ENCODE results near the gene OVAAL. TPM values are rescaled to one million over a fixed set of nuclear protein-coding genes. Genes with fewer than 3 reads are reported as not detected.
A peak's percentile ranks its signal among the peaks of the same experiment; 100 is the strongest.

Gene OVAAL
- not detected in 2 replicates for total RNA-seq (2011; cell fraction: chromatin; rRNA removed; ENCODE audit: low replicate concordance)
- not detected in 2 replicates for total RNA-seq (2011; cell fraction: nucleolus; rRNA removed)
- not detected in 2 replicates for total RNA-seq (2011; cell fraction: nucleoplasm; rRNA removed)
- total RNA-seq (2014; rRNA removed) (0.18 TPM in 1 of 2 replicates, not detected in the other), total RNA-seq (2014; rRNA removed; fragmentation: Illumina TruSeq; extraction: Trizol) (0.07 and 0.16 TPM in 2 replicates), total RNA-seq (2015; rRNA removed; fragmentation: Illumina TruSeq; extraction: Trizol) (not detected in 2 replicates), total RNA-seq (2021) (not detected in 2 replicates), polyA plus RNA-seq (2011; rRNA removed) (0.04 and 0.08 TPM in 2 replicates), polyA plus RNA-seq (2014; fragmentation: Illumina TruSeq; extraction: Trizol) (0.14 and 0.18 TPM in 2 replicates), polyA plus RNA-seq (2014; fragmentation: Nextera tagmentation; extraction: Ambion mirVana) (under 1 TPM in 1 of 2 experiments, not detected in 1; 0.04 TPM), polyA plus RNA-seq (2014; rRNA removed) (0.18 TPM in 1 of 2 replicates, not detected in the other), polyA minus RNA-seq (2011; rRNA and poly(A)+ RNA removed) (not detected in 2 replicates), Bru-seq, nascent RNA (percentile 24 among the genes with signal in this experiment), BruChase-seq, experiment 1, labeled RNA remaining after a 2-hour chase (percentile 9 among the genes with signal in this experiment), BruChase-seq, experiment 2, labeled RNA remaining after a 6-hour chase (percentile 16 among the genes with signal in this experiment)
- 0.09 TPM in 1 of 2 replicates, not detected in the other for polyA plus RNA-seq (2011; cell fraction: cytosol; rRNA removed)
- not detected in 2 replicates for polyA plus RNA-seq (2011; cell fraction: nucleus; rRNA removed)
- 0.06 TPM in 1 of 2 replicates, not detected in the other for polyA plus RNA-seq (2012)
- not detected in 2 replicates for polyA minus RNA-seq (2011; cell fraction: cytosol; rRNA and poly(A)+ RNA removed)
- polyA minus RNA-seq (2011; cell fraction: nucleus; rRNA and poly(A)+ RNA removed) = not detected in 2 replicates
- long read RNA-seq, experiment 1 = 0 reads
- long read RNA-seq, experiment 2 = 0 reads
- long read RNA-seq, experiment 3 = 0 reads

DNA sequence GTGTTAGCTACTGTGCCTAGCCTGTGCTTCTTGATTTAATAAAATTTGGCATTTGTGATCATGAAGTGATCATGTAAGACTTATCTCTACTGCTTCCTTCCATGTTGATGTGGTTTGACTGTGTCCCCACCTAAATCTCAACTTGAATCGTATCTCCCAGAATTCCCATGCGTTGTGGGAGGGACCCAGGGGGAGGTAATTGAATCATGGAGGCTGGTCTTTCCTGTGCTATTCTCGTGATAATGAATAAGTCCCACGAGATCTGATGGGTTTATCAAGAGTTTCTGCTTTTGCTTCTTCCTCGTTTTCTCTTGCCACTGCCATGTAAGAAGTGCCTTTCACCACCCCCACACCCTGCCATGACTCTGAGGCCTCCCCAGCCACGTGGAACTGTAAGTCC lies at the start of gene OVAAL:
OVAAL (plus strand) TSS at position 301 of the 400 bp plus-strand sequence.
- Histone ChIP-seq H3K36me3 (ENCODE audit: control insufficient read depth, insufficient read depth, low read length) (no peaks in the 10 kb centered on the region), H4K20me1 (replicated peaks; ENCODE audit: control insufficient read depth, insufficient read depth, low read length) (no peaks in the 10 kb centered on the region), H3K4me3 (no peak within 1 kb of the TSS), H3K9me3 (replicated peaks; ENCODE audit: control insufficient read depth, insufficient read depth, low read depth, low read length) (no peaks in the 10 kb centered on the region), H3K9me1 (ENCODE audit: control insufficient read depth, insufficient read depth, low read length) (no peaks in the 10 kb centered on the region), H3K27me3 (ENCODE audit: control insufficient read depth in 2 of 2, insufficient read depth in 2 of 2, low read length in 2 of 2) (no peaks in the 10 kb centered on the region), H3K79me2 (ENCODE audit: control insufficient read depth, insufficient read depth, low read length) (no peaks in the 10 kb centered on the region), H3K9ac (ENCODE audit: insufficient read depth in 1 of 2, low read depth in 2 of 2, low read length in 2 of 2) (no peak within 1 kb of the TSS), H3K4me1 (replicated peaks in 1 of 2; ENCODE audit: control insufficient read depth in 2 of 2, insufficient read depth in 2 of 2, low read length in 2 of 2) (peaks cover 19 to 32% of the 10 kb centered on the region in 2 experiments), H3K27ac (ENCODE audit: extremely low read depth, low read depth, low read length) (no peak within 1 kb of the TSS), H2AFZ (ENCODE audit: low read depth, low read length) (no peak within 1 kb of the TSS), H3K4me2 (ENCODE audit: insufficient read depth, low read length) (no peak within 1 kb of the TSS)
- no TSS peak for BruUV-seq (replicated peaks)
- peak; percentile 42 for TF ChIP-seq ZFP36 (IDR thresholded peaks at IDR 0.05; ENCODE audit: low read depth, low read length, partially characterized antibody)
- TF ChIP-seq EZH2 (IDR thresholded peaks at IDR 0.05; ENCODE audit: borderline replicate concordance, low read depth, low read length) = no peak
- POLR2A ChIA-PET = interaction anchor here (1.0 kb wide), 1 partner anchor 22 kb away, joined by 3 read pairs; no protein-coding TSS in a partner anchor
- FAIRE-seq (no peak), DNase-seq (ENCODE audit: extremely low read depth in 1 of 4, low spot score in 3 of 4) (no peak), ATAC-seq (no peak)
- intact Hi-C loops (cut with micrococcal nuclease) (no loop called here), in situ Hi-C loops (cut with MboI) (no loop called here)
- CTCF ChIA-PET (ENCODE audit: low intra/inter-chr PET ratio) = no interaction called here
- WGBS (ENCODE audit: insufficient coverage, low coverage, missing lambda C conversion rate) = 57% methylated on average over 6 of the region's 6 CpGs
